Ishikawa (cell line): ENCODE data around the gene ZFAND3.

Source experiments
- CEBPB ChIP-seq: IDR thresholded peaks from 2 replicates; pipeline ENCODE4 v1.6.1; 2012
- CREB1 ChIP-seq: IDR thresholded peaks from 2 replicates; pipeline ENCODE4 v1.6.1; 2012; ENCODE audit warnings: low read depth
- EGR1 ChIP-seq: IDR thresholded peaks from 2 replicates; pipeline ENCODE4 v1.6.1; 2012
- EP300 ChIP-seq: IDR thresholded peaks from 2 replicates; pipeline ENCODE4 v1.6.1; 2012; ENCODE audit warnings: borderline replicate concordance
- FOXM1 ChIP-seq: IDR thresholded peaks from 2 replicates; pipeline ENCODE4 v1.6.1; 2012; ENCODE audit warnings: low read depth, borderline replicate concordance
- NFIC ChIP-seq: IDR thresholded peaks from 2 replicates; pipeline ENCODE4 v1.6.1; 2012
- RAD21 ChIP-seq: IDR thresholded peaks from 2 replicates; pipeline ENCODE4 v1.6.1; 2012; ENCODE audit warnings: low read depth
- TAF1 ChIP-seq: IDR thresholded peaks from 2 replicates; pipeline ENCODE4 v1.6.1; 2012; ENCODE audit warnings: low read depth, mild to moderate bottlenecking
- TCF12 ChIP-seq: IDR thresholded peaks from 2 replicates; pipeline ENCODE4 v1.6.1; 2012; ENCODE audit warnings: low read depth
- TEAD4 ChIP-seq: IDR thresholded peaks from 2 replicates; pipeline ENCODE4 v1.6.1; 2012
- USF1 ChIP-seq: IDR thresholded peaks from 2 replicates; pipeline ENCODE4 v1.6.1; 2012
- YY1 ChIP-seq: IDR thresholded peaks from 2 replicates; pipeline ENCODE4 v1.6.1; 2012; ENCODE audit warnings: low read depth
- ZBTB7A ChIP-seq: IDR thresholded peaks from 2 replicates; pipeline ENCODE4 v1.6.1; 2012; ENCODE audit warnings: low read depth
- TF ChIP-seq, protein P1 (sequence below): IDR thresholded peaks from 2 replicates; pipeline ENCODE4 v1.6.1; 2012; ENCODE audit warnings: low read depth, mild to moderate bottlenecking
- TF ChIP-seq, protein P2 (sequence below): IDR thresholded peaks from 2 replicates; pipeline ENCODE4 v1.6.1; 2012

Gene ZFAND3

GRCh38 chr6:38085031-38085430 lies 265.5 kb downstream of the ZFAND3 start:
- no peak for TF ChIP-seq NFIC
- no peak for TF ChIP-seq CREB1
- TF ChIP-seq, protein P1, sequence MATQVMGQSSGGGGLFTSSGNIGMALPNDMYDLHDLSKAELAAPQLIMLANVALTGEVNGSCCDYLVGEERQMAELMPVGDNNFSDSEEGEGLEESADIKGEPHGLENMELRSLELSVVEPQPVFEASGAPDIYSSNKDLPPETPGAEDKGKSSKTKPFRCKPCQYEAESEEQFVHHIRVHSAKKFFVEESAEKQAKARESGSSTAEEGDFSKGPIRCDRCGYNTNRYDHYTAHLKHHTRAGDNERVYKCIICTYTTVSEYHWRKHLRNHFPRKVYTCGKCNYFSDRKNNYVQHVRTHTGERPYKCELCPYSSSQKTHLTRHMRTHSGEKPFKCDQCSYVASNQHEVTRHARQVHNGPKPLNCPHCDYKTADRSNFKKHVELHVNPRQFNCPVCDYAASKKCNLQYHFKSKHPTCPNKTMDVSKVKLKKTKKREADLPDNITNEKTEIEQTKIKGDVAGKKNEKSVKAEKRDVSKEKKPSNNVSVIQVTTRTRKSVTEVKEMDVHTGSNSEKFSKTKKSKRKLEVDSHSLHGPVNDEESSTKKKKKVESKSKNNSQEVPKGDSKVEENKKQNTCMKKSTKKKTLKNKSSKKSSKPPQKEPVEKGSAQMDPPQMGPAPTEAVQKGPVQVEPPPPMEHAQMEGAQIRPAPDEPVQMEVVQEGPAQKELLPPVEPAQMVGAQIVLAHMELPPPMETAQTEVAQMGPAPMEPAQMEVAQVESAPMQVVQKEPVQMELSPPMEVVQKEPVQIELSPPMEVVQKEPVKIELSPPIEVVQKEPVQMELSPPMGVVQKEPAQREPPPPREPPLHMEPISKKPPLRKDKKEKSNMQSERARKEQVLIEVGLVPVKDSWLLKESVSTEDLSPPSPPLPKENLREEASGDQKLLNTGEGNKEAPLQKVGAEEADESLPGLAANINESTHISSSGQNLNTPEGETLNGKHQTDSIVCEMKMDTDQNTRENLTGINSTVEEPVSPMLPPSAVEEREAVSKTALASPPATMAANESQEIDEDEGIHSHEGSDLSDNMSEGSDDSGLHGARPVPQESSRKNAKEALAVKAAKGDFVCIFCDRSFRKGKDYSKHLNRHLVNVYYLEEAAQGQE: no peak
- TF ChIP-seq EP300: no peak
- no peak for TF ChIP-seq YY1
- no peak for TF ChIP-seq ZBTB7A
- no peak for TF ChIP-seq TCF12
- TF ChIP-seq USF1: no peak
- TF ChIP-seq TEAD4: no peak
- TF ChIP-seq FOXM1: no peak
- no peak for TF ChIP-seq RAD21

GRCh38 chr6:38086346-38086745 lies 266.8 kb downstream of the ZFAND3 start:
- TF ChIP-seq TCF12: no peak
- TF ChIP-seq NFIC: no peak
- TF ChIP-seq EP300: no peak
- TF ChIP-seq TEAD4: no peak
- no peak for TF ChIP-seq CREB1
- no peak for TF ChIP-seq TAF1
- TF ChIP-seq USF1: no peak
- TF ChIP-seq, protein P2, sequence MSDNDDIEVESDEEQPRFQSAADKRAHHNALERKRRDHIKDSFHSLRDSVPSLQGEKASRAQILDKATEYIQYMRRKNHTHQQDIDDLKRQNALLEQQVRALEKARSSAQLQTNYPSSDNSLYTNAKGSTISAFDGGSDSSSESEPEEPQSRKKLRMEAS: no peak
- TF ChIP-seq YY1: no peak
- TF ChIP-seq FOXM1: no peak
- TF ChIP-seq CEBPB: no peak
- TF ChIP-seq ZBTB7A: no peak
- TF ChIP-seq EGR1: no peak
- TF ChIP-seq, protein P1: no peak
- no peak for TF ChIP-seq RAD21

DNA sequence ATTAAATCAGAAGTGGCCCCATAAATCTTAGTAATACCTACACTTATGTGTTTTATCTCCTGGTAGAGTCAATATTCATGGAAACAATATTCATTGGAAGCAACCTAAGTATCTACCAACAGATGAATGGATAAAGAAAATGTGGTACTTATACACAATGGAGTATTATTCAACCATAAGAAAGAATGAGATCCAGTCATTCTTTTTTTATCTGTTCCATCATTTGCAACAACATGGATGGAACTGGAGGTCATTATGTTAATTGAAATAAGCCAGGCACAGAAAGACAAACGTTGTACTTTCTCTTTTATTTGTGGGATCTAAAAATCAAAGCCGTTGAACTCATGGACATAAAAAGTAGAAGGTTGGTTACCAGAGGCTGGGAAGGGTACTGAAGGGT lies 268.5 kb downstream of the ZFAND3 start:
- no peak for TF ChIP-seq YY1
- TF ChIP-seq RAD21: no peak
- TF ChIP-seq TAF1: no peak
- TF ChIP-seq, protein P2: no peak
- TF ChIP-seq TCF12: no peak
- TF ChIP-seq EGR1: no peak
- TF ChIP-seq NFIC: no peak
- no peak for TF ChIP-seq ZBTB7A
- TF ChIP-seq EP300: no peak
- TF ChIP-seq, protein P1: no peak
- no peak for TF ChIP-seq TEAD4
- TF ChIP-seq CREB1: no peak
- TF ChIP-seq FOXM1: no peak
- TF ChIP-seq CEBPB: no peak
- TF ChIP-seq USF1: no peak

DNA sequence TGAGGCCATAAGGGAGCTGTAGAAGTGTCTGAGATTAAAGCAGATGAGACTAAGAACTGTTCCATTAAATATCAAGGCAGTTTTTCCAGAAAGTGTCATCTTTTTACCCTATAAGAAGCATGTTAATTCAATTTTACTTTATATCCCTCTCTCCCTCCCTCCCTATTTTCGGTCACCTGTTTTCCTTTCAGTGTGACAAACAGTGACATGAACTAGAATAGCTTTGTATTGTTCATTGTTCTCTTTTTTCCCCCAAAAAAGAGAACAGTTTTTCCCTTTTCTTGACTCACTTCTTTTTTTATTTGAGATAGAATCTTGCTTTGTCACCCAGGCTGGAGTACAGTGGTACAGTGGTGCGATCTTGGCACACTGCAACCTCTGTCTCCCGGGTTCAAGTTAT lies 269.3 kb downstream of the ZFAND3 start:
- TF ChIP-seq YY1 (no peak), CREB1 (no peak), CEBPB (no peak), TCF12 (no peak), ZBTB7A (no peak), RAD21 (no peak), TAF1 (no peak), EGR1 (no peak), TEAD4 (no peak), USF1 (no peak), NFIC (no peak), EP300 (no peak), FOXM1 (no peak)
- TF ChIP-seq, protein P2: no peak
- TF ChIP-seq, protein P1: no peak
